ENCODE data around the gene KIRREL3.

KIRREL3 gene

DNA sequence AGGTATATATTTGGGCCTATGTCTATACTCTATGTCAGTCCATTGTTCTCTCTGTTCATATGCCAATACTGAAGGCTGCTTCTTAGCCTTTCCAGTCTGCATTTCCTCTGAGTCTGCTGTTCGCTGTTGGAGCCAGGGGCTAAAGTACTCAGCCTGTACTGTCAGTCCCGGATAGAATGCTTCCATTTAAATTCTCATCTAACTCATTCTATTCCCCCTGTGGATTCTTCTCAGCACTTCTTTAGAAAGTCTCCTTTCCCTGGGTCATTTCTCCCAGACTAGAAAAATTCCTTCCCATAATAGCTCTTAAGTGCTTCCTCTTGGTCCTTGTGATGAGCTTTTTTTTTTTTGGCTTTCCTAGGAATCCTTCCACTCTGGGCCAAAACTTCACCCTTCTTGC, 293.1 kb downstream of the KIRREL3 start:
- no peak for DNase-seq (ENCODE audit: low read depth)

DNA sequence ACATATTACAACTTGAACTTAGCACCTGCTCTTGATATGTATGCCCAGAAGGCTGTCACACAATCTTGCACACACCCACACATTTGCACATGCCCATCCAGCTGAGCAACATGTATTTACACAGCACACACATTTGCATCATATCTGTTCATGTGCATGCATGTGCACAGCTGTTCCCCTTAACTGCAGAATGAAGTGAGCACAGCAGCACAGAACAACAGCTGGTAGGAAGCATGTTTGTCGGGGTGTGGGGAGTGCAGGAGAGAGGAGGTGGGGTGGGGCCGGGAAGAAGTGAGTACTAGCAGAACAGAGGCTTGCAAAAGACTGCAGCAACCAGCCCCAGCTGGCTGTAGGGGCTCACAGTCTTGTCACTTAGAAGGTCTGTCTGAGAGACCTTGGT, 296.5 kb downstream of the KIRREL3 start:
- DNase-seq (ENCODE audit: low read depth), result no peak

DNA sequence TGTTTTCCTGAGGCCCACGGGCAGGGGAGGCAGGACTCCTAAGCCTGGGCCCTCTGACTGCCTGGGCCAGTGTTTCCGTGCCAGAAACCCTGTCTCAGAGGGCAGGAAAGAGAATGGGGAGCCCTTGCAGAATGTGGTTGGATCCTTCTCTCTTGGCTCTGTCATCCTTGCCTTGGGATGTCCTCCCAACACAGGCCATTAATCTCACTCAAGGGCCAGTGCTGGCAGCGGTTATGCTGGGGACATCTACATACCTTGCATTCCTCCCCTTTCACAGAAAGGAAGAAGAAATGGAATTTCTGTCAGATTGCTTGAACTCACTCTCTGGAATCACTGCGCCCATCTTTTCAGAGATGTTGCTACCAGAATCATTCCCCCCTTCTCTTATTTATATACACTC, 296.9 kb downstream of the KIRREL3 start:
- DNase-seq (ENCODE audit: low read depth), result no peak

DNA sequence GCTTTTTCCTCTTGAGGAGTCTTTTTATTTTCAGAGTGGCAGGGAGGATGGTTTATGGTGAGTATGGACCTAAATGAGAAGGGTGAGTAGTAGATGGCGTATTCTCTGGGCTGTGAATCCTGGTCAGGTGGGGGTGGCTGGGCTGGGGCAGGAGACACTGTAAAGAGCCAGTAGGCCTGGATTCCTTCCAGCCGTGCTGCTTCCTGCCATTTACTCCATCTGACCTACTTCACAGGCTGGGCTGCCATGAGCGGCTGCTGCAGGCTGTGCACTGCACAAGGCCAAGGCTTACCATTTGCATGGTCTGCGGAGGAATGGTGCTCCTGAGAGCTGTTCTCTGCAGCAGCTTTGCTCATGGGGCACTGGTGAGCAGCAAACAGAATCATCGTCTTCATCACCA, 297.6 kb downstream of the KIRREL3 start:
- DNase-seq (ENCODE audit: low read depth), result no peak

DNA sequence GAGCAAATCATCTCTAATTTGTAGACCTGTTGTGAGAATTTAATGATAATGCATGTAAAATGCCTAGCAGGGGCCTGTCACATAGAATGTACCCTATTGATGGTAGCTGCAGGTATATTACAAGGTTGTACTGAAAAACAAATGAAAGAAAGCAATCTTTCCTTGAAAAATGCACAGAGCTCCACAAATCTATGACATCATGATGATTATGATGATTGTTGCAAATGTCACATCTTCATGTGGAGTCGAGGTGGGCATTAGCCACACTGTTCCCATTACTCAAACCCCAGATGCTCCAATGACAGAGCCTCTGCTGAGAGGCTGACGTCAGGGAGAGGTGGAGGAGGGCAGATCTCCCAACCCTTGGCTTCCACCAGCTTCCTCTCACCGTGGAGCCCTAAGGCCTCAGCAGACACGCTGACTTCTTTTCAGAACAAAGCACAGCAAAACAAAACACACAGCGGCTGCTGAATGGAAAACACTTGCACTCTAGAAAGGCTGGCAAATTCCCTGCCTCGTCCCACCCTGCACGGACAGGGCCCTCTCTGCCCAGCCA, 298.3 kb downstream of the KIRREL3 start:
- no peak for DNase-seq (ENCODE audit: low read depth)

DNA sequence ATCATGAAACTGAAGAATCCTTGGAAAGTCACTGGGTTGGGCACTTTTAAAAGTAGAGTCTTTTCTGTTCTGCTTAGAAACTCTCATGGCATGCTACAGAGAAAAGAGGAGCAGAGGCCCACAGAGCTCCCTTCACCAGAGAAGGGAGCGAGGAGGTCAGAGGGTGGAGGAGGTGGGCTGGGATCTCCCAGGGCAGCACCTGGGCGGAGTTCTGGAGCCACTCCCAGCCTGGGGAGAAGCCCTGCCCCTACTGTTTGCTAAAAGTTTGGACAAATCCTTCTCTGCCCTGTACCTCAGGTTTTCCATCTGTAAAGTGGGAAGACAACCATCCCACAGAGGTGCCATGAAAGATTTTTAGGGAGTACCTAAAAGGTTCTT, 299.1 kb downstream of the KIRREL3 start:
- DNase-seq (ENCODE audit: low read depth), result no peak

DNA sequence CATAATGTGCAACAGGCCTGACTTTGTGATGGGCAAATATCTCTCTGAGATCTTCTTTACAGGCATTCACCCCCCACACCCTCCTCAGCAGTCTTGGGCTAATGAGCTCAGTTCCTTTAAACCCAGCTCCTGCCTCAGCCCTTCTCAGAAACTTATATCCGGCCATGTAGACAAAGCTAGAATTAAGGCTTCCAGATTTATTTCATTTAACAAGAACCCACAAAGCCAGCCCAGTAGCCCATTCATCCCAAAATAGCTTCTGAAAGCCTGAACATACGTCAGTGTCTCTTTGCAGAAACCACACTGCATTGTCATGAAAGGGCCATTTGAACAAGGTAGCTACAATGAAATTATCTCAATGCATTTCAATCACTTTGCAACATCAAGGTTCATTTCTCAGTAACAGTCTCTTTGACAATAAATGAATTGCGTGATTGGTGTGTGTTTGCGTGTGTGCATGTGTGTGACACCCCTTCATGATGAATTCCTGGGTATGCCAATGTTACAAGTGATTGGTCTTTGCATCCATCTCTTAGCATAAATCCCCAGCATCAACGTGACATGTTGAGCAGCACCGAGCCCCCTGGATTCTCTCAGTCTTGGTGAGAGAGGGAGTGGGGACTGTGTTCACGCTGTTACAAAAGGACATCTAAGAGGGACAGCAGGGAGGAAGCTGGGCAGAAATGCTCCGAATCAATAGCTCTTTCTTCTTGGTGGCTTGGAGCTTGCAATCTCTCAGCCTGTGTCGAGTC, 299.6 kb downstream of the KIRREL3 start:
- DNase-seq (ENCODE audit: low read depth), result no peak

DNA sequence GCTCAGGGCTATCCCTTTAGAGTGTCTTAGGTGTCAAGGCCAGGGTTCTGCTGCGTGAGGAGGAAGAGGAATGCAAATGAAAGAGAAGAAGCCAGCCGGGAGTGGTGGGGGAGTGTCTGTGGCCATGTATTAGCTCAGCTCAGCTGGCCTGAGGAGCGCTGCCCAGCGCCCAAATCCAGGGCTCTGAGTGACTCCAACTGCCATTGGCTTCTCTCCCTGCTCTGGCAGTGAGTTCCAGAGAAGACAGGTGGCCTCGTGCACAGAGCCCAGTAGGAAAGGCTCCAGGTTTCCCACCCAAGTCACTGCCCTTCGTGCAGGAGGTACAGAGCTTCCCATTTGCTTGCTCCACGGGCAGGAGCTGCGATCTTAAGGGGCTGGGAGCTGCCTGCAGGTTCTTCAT, 302.0 kb downstream of the KIRREL3 start:
- DNase-seq (ENCODE audit: low read depth), result no peak

DNA sequence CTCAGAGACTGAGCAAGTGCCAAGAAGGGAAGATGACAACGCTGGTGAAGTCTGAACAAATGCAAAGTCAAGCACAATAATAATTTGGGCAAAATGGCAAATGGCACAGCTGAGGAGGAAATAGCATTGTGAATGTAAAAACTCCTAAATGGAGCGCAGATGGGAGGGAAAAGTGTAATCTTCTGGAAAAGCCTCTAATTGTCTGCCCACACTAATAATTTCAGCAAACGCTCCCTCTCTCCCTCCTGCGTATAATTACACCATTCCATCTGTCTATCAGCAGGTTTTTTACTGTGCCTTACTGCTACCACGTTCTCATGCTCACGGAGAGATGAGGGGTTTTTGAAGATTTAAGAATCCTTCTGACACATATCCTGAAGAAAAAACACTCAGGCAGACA, 302.6 kb downstream of the KIRREL3 start:
- no peak for DNase-seq (ENCODE audit: low read depth)

DNA sequence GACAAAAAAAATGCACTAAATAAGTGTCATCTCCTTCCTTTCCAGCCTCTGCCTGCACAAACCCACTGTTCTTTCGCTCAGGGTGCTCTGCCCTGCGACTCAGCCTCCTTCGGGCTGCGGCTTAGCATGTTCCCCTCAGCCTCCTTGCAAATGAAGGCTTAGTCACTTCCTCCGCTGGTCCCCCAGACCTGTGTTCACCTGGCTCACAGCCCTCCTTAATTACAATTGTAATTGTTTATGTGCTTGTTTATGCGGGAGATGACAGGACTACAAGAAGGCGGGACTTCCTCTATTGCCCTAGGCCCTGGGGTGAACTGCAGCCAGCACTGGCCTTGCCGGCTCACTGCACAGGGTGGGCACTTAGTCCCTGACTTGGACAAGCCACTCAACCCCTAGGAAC, 303.6 kb downstream of the KIRREL3 start:
- DNase-seq (ENCODE audit: low read depth), result no peak

DNA sequence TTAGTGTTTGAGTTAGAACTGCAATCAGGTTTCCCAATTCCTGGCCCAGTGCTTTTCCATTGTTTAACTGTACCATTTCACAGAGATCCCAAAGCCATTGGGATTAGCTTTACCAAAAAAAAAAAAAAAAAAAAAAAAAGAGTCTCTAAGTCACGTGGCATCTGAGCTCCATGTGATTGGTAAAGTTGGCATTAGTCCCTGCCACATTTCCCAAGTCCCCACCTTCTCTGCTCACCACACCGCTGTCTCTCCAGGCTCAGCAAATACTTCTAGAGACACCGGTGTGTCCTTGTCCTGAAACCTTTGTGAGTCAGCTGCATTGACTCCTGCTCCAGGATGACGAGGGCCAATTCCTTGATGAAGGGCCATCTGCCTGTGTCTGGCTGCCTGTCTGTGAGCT, 305.3 kb downstream of the KIRREL3 start:
- no peak for DNase-seq (ENCODE audit: low read depth)

DNA sequence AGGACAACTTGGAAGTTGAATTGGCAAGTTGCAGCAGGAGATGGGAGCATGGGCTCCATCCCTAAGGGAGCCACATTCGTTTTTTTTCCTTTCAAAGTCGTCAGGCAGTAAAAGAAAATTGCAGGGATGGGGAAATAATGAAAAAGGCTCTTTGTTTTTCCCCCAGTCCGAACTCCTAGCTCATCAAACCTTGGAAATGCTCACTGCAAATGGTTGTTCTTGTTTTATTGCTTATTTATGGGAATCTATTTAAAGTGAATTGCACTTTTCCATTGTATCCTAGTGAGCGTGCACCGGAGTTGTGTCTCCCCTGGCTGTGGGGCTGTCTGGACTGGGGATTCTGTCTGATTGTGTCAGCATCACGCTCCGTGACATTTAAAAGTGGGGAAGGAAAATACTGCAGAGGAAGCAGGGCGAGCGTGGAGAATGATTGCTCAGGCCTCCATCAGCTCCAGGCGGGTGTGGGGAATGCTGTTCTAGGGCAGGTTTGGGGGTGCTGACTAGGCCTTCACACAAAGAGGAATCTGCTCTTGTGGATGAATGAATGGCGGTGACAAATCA, 306.4 kb downstream of the KIRREL3 start:
- DNase-seq (ENCODE audit: low read depth), result no peak

DNA sequence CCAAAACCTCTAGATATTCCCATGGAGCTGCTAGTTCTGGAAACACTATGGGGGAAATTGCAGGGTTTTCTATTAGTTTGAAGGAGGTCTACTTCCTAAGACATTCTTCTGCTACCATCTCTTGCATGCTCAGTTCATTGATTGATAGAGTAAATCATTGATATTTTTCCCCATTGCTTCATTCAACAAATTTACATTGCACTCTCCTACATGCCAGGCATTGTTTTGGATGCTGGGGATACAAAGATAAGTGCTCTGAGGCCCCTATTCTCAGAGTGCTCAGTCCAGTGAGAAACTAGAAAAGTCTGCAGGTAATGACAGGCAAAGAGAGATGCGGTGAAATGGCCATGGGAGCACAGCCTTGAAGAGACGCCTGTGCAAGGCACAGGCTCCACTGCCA, 313.1 kb downstream of the KIRREL3 start:
- DNase-seq (ENCODE audit: low read depth), result no peak

DNA sequence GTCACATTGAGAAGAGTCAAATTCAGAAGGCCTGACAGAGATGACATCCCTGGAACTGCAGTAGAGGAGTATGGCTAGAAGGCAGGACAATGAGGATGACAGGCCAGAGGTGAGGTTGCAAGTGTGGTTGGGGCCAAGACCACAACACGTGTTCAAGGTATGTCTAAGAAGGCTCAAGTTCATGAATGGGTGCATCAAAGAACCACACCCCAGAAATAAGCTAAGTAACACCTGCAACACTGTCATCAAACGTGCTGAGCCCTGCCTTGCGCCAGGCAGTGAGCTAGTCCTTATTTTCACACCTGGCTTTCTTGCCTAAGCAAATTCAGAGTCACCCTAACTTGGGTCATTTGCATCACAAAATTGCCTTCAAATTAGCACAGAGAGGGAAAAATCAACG, 313.6 kb downstream of the KIRREL3 start:
- DNase-seq (ENCODE audit: low read depth), result no peak

DNA sequence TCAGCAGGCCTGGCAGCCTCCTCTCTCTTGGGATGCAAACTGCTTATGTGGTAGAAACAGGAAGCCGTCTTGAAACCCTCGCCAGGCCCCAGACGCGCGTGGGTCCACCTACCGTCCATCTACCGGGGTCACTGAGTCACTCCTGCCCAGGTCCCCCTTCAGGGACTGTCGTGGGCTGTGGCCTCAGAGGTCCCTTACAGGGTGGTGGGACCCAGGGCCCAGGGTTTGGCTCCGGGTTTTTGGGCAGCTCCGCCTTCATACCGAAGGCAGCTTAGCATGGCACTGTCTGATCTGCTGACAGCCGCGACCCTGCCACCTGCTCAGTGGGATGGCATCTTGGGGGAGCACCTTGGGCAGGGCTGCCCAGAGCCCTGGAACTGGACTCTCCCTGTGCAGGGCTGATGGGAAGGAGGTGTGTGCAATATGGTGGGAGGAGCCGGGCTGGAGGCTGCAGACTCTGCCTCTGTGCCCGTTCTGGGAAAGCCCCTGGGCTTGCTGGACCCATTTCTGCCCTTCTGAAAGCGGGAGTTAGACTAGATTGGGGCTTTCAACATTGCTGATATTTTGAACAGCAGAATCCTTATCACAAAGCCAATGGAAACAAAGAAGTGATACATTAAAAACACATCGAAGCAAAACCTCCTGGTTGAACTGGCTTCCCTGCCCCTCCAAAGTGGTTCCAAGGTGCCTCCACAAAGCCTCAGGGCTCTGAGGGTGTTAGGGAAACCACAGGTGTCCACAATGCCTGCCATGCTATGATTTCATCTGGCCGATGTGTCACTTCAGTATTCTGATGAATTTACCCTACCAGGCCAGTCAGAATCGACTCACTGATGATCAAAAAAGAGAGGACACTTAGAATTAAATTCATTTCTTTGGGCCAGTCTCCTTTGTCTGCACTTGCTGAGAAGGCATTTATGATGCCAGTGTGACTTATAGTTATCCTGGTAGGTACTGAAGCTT, 316.5 kb downstream of the KIRREL3 start:
- no peak for DNase-seq (ENCODE audit: low read depth)

DNA sequence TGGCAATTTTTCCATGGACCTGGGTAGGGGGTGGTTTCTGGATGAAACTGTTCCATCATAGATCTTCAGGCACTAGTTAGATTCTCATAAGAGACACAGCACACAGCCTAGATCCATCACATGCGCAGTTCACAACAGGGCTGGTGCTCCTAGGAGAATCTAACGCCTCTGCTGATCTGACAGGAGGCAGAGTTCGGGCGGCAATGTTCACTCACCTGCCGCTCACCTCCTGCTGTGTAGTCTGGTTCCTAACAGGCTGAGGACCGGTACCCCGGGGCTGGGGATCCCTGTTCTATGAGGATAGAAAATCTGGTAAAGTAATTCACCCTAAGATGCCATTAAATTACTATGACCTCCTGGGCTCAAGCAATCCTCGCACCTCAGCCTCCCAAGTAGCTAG, 318.0 kb downstream of the KIRREL3 start:
- DNase-seq (ENCODE audit: low read depth), result no peak

DNA sequence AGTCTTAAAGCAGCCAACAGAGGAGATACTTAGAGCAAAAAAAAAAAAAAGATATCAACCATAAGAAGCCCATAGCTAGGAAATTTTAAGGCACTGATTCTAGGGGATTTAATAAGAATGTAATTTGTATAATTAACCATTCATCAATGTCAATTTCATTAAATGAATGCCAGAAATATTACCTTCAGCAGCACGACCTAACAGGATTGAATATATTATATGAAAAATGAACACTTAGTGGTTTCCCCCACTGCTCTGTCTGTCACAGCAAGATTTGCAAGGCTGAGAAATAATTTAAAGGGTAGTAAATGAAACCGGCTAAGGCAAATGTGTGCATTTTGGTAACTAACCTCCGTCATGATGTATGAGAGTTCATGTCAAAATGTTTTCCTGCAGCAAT, 319.9 kb downstream of the KIRREL3 start:
- no peak for DNase-seq (ENCODE audit: low read depth)

DNA sequence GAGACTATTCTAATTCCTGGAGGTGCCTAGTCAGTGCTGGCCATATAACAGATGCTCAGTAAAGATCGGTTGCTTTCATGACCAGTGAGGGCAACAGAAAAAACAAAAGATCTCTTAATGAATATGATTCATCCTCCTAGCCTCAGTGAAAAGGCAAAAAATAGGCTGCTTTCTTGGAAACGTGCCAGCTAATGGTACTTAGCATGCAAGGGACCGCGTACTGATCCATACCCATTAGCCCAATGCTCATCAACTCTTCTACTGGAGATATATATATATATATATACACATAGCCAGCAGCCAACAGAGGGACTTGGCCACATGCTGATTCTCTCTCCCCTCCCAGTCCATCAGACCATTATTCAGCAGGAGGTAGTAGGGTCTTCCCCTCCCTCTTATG, 320.4 kb downstream of the KIRREL3 start:
- DNase-seq (ENCODE audit: low read depth), result no peak

DNA sequence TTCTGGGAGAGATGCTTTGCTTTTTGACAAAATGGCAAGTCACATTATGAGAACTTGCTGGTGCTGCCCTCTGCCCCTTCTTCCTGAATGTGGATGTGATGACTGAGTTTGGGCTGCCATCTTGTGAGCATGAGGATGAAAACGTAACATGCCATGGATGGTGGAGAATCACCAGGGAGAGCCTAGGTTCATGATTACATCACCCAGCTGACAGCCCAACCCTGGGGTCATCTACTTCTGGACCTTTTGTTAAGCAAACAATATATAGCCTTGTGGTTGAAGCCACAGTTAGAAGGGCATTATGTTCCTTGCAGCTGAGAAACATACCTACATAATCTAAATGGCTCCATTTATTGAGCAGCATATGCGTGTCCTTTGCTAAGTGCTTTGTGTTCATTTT, 321.5 kb downstream of the KIRREL3 start:
- DNase-seq (ENCODE audit: low read depth), result no peak

DNA sequence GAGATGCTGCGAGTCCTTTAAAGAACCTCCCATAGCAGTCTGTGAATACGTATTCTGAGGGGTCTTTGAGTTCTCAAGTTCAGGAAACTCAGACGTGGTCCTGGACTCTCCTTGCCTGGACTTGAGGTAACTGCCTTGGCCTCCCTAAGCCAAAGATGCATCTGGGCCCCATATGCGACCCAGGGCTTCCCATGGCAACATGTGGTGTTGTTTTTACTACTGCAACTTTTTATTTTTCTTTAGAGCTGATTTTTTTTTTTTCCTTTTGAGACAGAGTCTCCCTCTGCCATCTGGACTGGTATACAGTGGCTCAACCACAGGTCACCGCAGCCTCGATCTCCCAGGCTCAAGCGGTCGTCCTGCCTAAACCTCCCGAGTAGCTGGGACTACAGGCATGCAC, 324.0 kb downstream of the KIRREL3 start:
- DNase-seq (ENCODE audit: low read depth), result no peak

DNA sequence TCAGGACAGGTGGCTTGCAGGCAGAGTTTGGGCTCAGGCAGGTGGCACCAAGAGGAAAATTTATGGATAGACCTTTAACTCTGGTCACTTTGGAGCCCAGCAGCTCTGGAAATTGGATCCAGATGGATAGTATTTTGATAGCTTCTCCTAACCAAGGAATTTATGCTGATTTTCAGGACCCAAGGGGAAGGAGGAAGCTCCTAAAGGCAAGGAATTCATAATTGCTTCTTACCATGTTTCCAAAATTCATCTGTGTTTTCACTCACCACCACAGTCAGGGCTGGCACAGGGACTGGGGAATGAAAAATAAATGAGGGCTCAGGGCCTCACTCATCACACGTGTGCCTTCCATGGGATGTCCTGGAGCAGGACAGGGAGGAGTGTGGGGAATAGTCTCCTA, 327.3 kb downstream of the KIRREL3 start:
- DNase-seq (ENCODE audit: low read depth), result no peak

DNA sequence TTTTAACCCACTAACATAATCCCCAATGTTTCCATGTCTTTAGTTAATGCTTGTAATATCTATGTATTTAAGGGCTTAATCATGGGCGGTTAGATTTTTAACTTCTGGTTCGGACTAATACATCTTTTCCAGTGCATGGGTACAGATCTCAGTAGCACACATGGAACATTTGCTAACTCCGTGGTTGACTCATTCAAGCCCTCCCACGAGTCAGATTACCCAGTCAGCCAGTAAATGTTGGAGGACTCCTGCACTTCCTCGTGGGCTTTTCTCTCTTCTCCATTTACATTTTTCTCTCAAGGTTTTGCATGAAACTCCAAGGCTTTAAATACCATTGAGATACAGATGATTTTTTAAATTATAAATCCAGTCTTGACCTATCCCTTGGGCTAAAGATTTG, 331.2 kb downstream of the KIRREL3 start:
- DNase-seq (ENCODE audit: low read depth), result no peak

DNA sequence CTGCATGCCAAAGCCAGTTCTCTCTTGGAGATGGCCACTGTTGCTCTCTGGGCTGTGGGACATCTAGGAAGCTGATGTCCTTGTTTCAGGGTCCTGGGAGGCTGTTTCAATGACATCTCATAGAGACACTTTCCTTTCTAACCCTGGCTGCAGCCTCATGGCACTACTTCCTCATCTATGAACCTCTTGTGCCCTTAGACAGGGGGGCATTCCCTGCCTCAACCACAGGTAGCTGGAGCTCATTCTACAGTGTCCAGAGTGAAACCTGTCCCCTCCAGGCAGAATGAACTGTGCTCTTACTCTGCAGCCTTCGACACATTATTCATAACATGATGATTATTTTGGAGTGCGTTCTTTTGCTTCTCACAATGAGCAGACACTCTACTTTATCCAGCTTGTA, 335.9 kb downstream of the KIRREL3 start:
- DNase-seq (ENCODE audit: low read depth), result no peak
